Bone marrow (tissue), 2 donors: ENCODE data around the gene MPL.

Experiments
- DNase-seq, 2 donors: peaks; one replicate each; lab custom pipeline; 2025; lab: John Stamatoyannopoulos, UW

MPL gene

GRCh38 chr1:43325381-43325780, 12.2 kb upstream of the MPL start:
- no peak for DNase-seq

DNA sequence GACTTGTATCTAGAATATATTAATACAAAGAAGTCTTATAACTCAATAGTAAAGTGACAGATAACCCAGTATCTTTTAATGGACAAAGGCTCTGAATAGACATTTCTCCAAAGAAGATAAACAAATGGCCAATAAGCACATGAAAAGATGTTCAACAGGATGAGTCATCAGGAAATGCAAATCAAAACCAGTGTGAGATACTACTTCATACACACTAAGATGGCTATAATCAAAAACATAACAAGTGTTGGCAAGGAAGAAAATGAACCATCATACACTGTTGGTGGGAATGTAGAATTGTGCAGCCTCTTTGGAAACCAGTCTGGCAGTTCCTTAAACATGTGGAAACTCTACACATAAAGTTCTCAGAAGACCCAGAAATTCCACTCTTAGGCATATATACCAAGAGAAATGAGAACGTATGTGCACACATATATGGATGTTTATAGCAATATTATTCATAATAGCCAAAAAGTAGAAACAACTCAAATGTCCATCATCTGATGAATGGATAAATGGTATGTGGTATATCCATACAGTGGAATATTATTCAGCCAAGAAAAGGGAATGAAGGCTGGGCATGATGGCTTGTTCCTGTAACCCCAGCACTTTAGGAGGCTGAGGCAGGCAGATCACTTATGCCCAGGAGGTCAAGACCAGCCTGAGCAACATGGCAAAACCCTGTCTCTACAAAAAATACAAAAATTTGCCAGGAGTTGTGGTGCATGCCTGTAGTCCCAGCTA, 9.9 kb upstream of the MPL start:
- no peak for DNase-seq

DNA sequence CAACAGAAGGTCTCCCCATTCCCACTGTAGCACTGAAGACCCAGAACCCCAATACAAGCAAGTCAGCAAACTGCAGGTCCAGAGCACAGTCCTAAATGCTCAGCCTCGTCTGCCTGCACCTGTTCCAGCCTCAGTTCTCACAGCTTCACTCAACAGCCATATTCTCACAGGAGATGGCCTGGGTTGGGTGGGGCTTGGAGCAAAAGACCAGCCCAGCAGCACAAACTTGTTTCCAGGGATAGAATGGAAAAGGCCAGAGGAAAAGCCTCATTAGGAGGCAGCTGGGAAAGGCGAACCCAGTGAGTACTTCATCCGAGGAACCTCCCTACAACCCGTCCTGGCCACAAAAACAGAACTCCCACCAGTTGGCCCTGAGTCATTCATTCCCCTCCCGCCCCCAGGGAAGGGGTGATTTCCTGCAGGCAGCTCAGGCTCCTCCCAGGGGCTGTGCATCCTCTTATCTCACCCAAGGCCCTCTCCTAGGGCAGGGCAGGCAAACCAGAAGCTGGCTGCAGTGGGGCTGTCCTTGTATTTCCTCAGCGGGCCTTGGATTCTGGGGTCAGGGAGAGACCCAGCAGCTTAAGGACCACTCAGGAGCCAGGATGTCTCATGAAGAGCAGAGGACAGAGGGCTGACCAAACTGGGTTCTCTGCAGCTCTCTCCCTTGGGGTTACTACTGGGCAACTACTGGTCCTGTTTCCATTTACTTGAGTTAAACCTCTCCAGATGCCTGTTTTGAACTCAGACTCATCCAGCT, 7.4 kb upstream of the MPL start:
- peak; percentile 25 to 89 for DNase-seq

- DNase-seq = no peak
Observed at GRCh38 chr1:43331688-43332087, 5.9 kb upstream of the MPL start.

GRCh38 chr1:43334453-43335205, 3.0 kb upstream of the MPL start:
- no peak for DNase-seq

- no peak for DNase-seq
Observed at GRCh38 chr1:43338001-43338400, 383 bp downstream of the MPL start.

DNA sequence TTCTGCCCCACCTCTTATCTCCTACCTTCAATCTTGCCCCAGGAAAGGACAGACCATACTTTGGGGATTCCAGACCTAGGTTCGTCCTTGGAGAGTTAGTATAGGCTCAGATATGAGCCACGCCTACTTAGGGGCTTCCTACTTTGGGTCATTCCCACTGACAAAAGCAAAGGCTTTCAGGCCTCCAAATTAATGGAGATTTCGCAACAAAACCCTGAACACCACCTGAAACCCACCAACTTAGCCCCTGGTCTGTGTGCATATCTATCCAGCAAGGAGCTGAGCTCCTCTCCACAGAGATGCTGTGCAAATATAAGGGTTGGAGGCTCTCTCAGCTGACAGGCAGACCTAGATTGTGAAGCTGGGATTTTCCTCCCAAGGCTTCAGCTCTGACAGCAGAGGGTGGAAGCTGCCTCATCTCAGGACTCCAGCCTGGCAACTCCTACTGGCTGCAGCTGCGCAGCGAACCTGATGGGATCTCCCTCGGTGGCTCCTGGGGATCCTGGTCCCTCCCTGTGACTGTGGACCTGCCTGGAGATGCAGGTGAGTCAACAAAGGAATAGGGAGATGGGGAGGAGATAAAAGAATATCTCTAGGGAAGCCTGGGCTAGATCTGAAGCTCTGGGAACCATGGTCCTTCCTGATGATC, 2.1 kb downstream of the MPL start:
- DNase-seq = no peak

DNA sequence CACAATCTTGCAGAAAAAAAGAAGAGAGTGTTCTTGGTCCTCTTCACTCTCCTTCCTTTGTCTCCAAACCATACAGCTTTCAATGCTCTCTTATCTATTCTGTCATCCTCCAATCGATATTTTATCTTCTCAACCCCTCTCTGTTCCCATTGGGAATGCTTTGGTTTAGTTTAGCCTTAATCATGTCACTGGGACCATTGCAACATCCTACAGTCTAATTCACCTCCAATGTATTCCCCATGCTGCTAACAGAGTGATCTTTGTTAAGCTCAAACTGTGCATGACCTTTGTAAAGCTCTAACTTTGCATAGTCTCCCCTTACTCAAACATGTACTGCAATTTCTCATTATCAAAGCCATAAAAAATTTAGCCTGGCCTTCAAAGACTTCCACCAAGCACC, 2.9 kb downstream of the MPL start:
- no peak for DNase-seq

DNA sequence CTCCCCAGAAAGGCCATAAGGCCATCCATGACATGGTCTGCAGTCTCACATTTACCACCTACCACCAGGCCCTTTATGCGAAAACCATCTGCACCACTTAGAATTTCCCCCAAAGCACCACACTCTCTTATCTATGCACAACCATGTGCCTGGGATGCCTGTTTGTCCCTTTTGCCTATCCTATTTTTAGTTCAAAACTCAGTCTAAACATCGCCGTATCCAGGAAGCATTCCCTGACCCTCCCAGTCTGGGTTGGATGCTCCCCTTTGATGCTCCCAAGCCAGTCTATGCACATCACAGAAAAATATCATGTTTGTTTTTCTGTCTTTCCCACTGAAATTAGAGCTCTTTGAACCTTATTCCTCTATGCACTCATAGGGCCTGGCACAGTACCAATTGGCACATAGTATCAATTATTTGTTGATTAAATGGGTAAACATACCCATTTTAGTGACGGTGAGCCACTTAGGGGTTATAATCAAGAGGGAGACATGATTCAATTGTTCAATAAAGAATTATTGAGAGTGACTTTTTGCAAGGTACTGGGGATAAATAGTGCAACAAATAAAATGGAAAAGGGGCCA, 6.7 kb downstream of the MPL start:
- DNase-seq = no peak

GRCh38 chr1:43345120-43345519, 7.5 kb downstream of the MPL start:
- DNase-seq = peak in 1 of 2 donors; percentile 81

DNA sequence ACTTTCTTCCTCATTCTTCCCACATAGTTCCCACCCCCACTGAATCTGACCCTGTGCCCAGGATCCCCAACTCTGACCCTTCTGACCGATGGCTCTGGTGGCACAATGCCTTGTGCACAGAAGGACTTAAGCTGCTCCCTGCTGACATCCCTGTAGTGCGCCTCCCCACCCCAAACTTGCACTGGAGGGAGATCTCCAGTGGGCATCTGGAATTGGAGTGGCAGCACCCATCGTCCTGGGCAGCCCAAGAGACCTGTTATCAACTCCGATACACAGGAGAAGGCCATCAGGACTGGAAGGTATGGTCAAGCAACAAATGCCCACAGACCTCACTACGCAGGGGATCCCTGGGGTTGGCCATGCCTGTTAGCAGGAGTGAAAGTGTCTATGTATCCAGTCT, 9.0 kb downstream of the MPL start:
- DNase-seq = no peak

DNA sequence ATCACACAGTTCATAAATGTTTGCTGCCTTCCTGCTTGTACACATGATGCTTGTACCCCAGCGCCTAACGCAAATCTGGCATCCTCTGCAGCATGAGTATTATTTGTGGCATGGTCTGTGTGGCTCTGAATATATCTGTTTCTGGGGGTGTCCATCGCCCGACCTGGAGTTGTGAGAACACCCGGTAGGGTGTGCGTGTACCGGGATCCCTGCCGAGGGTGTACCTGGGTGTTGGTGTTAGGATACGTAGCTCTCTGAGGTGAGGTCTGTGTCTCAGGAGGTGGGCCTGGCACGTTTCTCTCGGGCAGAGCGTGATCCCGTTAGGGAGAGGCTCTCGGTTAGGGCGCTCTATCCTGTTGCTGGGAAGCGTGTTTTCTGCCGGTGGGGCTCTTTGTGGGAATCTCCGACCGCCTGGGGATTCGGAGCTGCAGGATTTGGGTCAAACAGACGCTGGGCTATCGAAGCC, 10.8 kb downstream of the MPL start:
- DNase-seq = no peak

- DNase-seq = no peak
Observed at GRCh38 chr1:43348809-43349593, 11.4 kb downstream of the MPL start.

GRCh38 chr1:43349594-43350306, 12.1 kb downstream of the MPL start:
- DNase-seq = no peak

GRCh38 chr1:43350976-43351375, 13.4 kb downstream of the MPL start:
- no peak for DNase-seq

- no peak for DNase-seq
Observed at GRCh38 chr1:43351421-43352350, 14.1 kb downstream of the MPL start.

GRCh38 chr1:43352351-43352705, 14.7 kb downstream of the MPL start:
- DNase-seq = no peak

DNA sequence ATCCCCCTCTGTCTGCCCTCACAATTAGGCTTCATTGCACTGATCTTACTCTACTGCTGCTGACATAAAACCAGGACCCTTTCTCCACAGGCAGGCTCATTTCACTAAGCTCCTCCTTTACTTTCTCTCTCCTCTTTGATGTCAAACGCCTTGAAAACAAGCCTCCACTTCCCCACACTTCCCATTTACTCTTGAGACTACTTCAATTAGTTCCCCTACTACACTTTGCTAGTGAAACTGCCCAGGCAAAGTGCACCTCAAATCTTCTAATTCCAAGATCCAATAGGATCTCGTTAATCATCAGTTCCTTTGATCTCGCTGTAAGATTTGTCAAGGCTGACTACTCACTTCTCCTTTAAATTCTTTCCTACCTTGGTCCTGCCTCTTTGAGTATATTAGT, 15.3 kb downstream of the MPL start:
- no peak for DNase-seq

GRCh38 chr1:43354471-43354870, 16.9 kb downstream of the MPL start:
- DNase-seq = no peak
